Thyroid gland (tissue), 4 donors: ENCODE results near the gene WARS2.

ENCODE experiments used
- POLR2A ChIP-seq, 2 donors: fragments of 450-650 bp; IDR thresholded peaks; one replicate each; pipeline ENCODE4 v1.6.1; 2017; ENCODE audit warnings: antibody characterized with exemption in 2 of 2, mild to moderate bottlenecking in 2 of 2, moderate library complexity in 1 of 2
- TF ChIP-seq, protein P1 (sequence below), 6 experiments: fragments of 200-600 bp in 3 of 6; fragments of 450-650 bp in 3 of 6; sonication (generic) in 3 of 6; IDR thresholded peaks; one replicate each; pipeline ENCODE4 v1.5.1; 2016 to 2019; ENCODE audit warnings: antibody characterized with exemption in 6 of 6, mild to moderate bottlenecking in 2 of 6, inconsistent platforms in 1 of 6, moderate library complexity in 1 of 6

DNA sequence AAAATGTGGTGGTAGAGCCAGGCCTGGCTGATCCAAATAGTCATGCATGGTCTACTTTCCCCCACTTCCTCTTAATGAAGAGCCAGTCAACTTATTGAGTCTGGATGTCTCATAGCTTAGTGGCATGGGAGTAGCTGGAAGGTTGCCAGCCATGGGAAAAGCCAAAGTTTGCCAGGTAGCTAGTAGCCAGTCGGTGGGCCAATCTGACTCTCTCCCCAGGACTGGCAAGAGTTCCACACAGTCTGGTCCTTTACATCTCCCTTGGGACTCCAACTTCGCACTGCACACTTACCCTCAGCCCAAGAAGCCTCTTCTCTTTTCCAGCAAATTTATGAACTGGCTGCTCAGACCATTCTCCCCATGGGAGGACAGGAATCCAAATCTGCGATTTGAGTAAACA lies 8.3 kb downstream of the WARS2 start:
- TF ChIP-seq, protein P1, sequence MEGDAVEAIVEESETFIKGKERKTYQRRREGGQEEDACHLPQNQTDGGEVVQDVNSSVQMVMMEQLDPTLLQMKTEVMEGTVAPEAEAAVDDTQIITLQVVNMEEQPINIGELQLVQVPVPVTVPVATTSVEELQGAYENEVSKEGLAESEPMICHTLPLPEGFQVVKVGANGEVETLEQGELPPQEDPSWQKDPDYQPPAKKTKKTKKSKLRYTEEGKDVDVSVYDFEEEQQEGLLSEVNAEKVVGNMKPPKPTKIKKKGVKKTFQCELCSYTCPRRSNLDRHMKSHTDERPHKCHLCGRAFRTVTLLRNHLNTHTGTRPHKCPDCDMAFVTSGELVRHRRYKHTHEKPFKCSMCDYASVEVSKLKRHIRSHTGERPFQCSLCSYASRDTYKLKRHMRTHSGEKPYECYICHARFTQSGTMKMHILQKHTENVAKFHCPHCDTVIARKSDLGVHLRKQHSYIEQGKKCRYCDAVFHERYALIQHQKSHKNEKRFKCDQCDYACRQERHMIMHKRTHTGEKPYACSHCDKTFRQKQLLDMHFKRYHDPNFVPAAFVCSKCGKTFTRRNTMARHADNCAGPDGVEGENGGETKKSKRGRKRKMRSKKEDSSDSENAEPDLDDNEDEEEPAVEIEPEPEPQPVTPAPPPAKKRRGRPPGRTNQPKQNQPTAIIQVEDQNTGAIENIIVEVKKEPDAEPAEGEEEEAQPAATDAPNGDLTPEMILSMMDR (IDR thresholded peaks at IDR 0.05): no peak
- no peak for TF ChIP-seq POLR2A (IDR thresholded peaks at IDR 0.05)
